ENCODE results near the gene AMMECR1.
"Not testable (repeated sequence)": the region's sequence is repeated elsewhere in the genome, so short reads cannot be mapped to it uniquely, and the experiment has no call there.

AMMECR1 gene

GRCh38 chrX:110162131-110162530 is 155.8 kb downstream of the AMMECR1 start:
- no peak for DNase-seq

DNA sequence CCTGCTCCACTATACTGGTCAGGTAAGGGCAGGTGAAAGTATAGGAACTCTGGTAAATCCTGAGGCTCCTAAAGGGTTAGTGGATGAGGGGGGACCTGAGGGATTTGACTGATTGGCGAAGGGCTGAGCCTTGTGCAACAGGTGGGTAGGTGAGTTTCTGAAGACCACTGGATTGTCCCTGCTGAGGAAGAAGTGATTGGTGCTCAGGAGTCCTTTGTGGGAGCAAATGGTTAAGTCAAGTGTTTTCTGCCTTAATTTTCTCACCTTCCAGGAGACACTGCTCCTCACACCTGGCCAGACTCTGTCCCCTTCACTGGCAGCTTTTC is 156.6 kb downstream of the AMMECR1 start:
- DNase-seq = no peak

GRCh38 chrX:110159865-110160264 is 158.0 kb downstream of the AMMECR1 start:
- DNase-seq = no peak

- DNase-seq = no peak
These were observed 158.7 kb downstream of the AMMECR1 start for GRCh38 chrX:110159235-110159634.

GRCh38 chrX:110157444-110157843 is 160.4 kb downstream of the AMMECR1 start:
- DNase-seq = no peak

DNA sequence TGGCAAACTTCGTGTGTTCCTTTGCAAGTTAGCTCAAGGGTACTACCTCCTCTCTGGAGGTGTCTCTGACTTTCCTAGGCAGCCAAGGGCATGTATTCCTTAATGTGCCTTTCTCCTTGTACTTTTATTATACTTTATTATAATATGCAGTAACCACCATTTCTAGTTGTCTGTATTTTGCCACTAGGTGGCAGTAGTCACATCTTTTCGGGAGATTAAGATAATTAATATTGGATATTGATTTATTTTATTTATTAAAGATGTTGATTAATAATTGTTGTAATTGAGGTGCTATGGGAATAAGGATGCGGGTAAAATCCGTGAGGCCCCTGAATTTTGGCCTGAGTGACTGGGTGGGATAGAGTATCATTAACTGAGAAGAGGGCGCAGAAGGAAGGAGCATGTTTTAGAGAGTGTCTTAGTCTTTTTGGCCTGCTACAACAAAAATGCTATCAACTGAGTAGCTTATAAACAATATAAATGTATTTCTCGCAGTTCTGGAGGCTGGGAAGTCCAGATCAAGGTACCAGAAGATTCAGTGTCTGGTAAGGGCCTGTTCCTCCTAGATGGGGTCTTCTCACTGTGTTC is 161.6 kb downstream of the AMMECR1 start:
- no peak for DNase-seq

DNA sequence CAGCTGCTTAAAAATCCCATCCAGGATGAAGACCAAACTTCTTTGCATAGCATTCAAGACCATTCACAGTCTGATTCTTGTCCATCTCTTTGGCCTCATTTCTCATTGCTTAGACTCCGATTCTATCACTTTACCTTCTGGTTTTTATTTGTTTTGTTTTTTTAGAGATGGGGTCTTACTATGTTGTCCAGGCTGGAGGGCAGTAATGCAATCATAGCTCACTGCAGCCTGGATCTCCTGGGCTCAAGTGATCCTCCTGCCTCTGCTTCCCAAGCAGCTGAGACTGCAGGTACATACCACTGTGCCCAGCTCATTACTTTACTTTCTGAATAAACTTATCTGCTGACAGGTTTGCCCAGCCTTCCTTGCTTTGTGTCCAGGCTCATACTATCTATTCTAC is 162.1 kb downstream of the AMMECR1 start:
- no peak for DNase-seq

DNA sequence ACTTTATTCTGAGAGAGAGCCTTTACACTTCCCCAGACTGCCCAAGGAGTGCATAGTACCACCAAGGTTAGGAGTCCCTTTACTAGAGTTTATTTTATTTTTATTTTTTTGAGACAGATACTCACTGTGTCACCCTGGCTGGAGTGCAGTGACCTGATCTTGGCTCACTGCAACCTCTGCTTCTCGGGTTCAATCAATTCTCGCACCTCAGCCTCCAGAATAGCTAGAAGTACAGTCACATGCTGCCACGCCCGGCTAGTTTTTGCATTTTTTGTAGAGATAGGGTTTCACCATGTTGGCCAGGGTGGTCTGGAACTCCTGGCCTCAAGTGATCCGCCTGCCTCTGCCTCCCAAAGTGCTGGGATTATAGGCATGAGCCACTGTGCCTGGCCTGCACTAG is 163.6 kb downstream of the AMMECR1 start:
- not testable (repeated sequence) for DNase-seq

- no peak for DNase-seq
These were observed 164.0 kb downstream of the AMMECR1 start for GRCh38 chrX:110153896-110154295.

DNA sequence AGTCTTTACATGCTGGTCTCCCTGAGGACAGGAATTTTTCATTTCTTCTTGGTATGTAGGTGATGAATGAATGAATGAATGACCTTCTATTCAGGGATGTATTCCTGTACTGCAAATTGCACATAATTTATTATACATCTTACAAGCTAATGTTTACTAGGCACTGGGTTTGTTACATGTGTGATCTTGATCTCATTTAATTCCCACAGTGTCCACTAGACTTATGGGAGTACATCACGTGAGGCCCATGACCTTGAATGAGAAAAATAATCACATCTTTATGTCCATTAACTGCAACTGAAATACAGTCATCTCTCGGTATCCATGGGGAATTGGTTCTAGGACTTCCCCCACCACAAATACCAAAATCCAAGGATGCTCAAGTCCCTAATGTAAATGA is 164.6 kb downstream of the AMMECR1 start:
- no peak for DNase-seq

- no peak for DNase-seq
These were observed 171.4 kb downstream of the AMMECR1 start for GRCh38 chrX:110146521-110146920.

DNA sequence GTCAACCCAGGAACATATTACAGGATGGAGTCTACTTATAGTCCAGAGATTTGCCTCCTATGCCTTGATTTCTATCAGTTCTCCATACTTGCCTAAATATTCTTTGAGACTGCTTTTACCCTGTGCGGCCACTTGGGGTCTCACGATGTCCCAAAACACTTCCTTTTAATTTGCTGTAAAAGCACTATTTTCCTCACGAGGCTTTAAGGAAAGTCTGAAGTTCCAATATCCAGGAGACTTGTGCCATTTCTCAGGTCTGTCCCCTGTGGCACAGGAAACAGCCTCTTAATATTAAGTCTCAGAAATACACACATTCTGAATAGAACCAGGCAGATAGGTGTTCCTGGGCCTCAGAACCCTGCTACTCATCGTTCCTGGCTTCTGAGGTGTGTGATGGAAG is 172.0 kb downstream of the AMMECR1 start:
- no peak for DNase-seq

- no peak for DNase-seq
These were observed 172.6 kb downstream of the AMMECR1 start for GRCh38 chrX:110145311-110145710.

Data from NCI-H1092 (cell line).